Ishikawa (cell line): ENCODE results near the gene ZGPAT.

ENCODE experiments used
- CEBPB ChIP-seq: IDR thresholded peaks from 2 replicates; pipeline ENCODE4 v1.6.1; 2012
- CREB1 ChIP-seq: IDR thresholded peaks from 2 replicates; pipeline ENCODE4 v1.6.1; 2012; ENCODE audit warnings: low read depth
- EP300 ChIP-seq: IDR thresholded peaks from 2 replicates; pipeline ENCODE4 v1.6.1; 2012; ENCODE audit warnings: borderline replicate concordance
- NFIC ChIP-seq: IDR thresholded peaks from 2 replicates; pipeline ENCODE4 v1.6.1; 2012
- RAD21 ChIP-seq: IDR thresholded peaks from 2 replicates; pipeline ENCODE4 v1.6.1; 2012; ENCODE audit warnings: low read depth
- REST ChIP-seq: IDR thresholded peaks from 2 replicates; pipeline ENCODE4 v1.6.1; 2012; ENCODE audit warnings: low read depth, mild to moderate bottlenecking
- TAF1 ChIP-seq: IDR thresholded peaks from 2 replicates; pipeline ENCODE4 v1.6.1; 2012; ENCODE audit warnings: low read depth, mild to moderate bottlenecking
- USF1 ChIP-seq: IDR thresholded peaks from 2 replicates; pipeline ENCODE4 v1.6.1; 2012

- no peak for TF ChIP-seq TAF1
- TF ChIP-seq NFIC: no peak
- no peak for TF ChIP-seq USF1
- TF ChIP-seq EP300: no peak
- no peak for TF ChIP-seq RAD21
- no peak for TF ChIP-seq CEBPB
- TF ChIP-seq REST: no peak
- TF ChIP-seq CREB1: no peak
Observed at GRCh38 chr20:63742381-63743024, 34.7 kb downstream of the ZGPAT start.
